GM21723 (cell line): ENCODE measurements around the gene NELL2.

ENCODE experiments used
- ATAC-seq: cut with Tn5 transposase; IDR thresholded peaks from one replicate; pipeline ENCODE4 v1.9.1; 2021; ENCODE audit warnings: mild to moderate bottlenecking, moderate library complexity; ENCODE audit not compliant: unreplicated experiment

The NELL2 gene

DNA sequence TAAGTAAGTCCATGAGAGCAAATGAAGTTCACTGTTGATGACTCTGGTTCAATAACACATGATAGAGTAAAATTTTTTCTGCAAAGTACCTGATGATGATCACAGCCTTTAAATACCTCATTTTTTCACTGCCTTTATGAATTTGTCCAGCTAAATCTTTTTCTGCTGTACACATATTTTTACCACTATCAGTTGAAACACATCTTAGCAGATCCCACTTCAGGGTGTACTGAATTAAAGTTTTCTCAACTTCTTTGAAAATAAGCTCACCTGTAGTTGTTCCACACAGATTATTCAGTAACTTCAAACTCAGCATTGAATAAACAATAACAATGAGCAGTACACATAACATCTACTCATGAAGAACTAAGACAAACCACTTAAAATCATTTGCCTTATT lies 385.9 kb downstream of the NELL2 start:
- ATAC-seq: no peak

DNA sequence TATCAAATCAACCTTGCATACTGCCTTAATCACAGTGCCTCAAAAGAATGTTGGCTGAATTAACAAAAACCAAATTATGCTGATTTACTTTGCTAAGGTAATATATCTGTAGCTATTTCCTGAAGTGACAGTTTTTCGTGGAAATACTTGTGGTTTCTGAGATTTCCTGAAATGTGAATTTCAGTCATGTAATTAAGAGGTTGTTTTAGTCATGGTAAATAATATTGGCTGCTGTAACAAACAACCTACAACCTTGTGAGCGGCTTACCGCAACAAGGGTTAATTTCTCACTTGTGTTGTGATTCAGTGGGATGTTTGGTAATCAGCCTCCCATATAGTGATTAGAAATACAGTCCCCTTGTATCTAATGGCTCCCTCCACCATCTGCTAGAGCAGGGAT lies 387.9 kb downstream of the NELL2 start:
- ATAC-seq: no peak

DNA sequence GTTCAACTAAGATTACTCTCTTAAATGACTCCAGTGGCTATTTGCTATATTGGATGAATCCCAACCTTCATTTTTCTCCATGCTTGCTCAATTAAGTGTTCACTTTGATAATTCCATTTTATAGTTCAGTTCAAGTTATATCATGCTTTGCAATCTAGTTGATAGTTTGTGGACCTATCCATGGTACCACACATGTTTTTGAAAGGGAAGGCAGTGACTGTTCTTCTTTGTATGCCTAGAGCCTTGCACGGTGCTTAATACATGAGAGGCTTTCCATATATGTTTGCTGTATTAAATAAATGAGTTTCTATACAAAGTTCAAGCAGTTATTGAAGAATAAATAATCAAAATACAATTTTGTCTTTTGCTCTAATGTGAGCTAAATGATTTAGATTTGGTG lies 391.3 kb downstream of the NELL2 start:
- ATAC-seq: no peak

GRCh38 chr12:44477331-44477980 lies 398.7 kb downstream of the NELL2 start:
- no peak for ATAC-seq

- no peak for ATAC-seq
These were observed 399.4 kb downstream of the NELL2 start for GRCh38 chr12:44476683-44477082.

DNA sequence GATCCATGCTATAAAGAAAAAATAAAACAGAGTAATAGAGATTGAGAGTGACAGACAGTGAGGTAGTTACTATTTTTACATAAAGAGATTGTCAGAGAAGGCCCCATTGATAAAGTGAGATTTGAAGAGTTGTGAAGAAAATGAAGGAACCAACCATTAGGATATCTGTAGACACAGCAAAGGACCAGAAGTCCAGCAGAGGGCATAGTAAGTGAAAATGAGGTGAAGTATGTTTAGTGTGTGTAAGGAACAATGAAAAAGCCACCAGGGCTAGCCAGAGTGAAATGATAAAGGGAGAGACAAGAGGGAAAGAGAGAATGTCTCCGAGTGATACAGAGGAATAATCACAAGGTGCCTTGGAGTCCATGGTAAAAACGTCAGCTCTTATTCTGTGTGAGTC lies 411.0 kb downstream of the NELL2 start:
- ATAC-seq: no peak

DNA sequence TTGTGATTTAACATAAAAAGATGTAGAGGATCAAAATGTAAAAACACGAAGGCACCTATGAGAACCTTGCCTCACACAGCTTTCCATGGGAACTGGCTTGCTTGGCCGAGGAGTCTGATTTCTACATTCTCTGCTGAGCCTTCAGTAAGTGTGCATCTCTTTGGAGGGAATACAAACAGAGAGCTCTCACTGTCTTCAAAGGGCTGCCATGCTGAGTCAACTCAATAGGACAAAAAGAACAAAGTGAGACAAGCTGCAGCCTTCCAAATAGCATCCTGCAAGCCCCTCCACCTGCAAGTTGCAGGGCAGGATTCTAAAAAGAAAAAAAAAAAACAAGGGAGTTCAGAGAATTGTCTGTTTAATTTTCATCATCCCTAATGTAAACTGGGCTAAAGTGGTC lies 411.9 kb downstream of the NELL2 start:
- ATAC-seq: no peak

GRCh38 chr12:44462729-44463128 lies 413.4 kb downstream of the NELL2 start:
- no peak for ATAC-seq

DNA sequence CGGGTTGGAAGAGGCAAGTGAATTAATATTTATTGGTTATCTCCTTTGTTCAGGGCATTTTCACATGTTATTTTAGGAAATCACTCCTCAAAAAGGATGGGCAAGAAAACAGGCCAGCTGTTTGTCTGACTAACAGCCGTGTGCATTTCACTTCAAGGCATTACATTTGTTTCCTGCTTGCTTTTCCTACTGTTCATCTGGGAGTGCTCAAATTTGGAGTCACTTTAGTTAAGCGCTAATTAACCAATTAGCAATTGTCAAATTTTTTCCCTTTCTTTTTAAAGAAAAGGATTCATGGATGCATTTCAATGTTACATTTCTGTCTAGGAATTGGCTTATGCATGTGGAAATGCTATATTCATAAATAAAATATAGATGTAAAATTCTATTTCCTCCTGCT lies 415.9 kb downstream of the NELL2 start:
- ATAC-seq: no peak

GRCh38 chr12:44459569-44459968 lies 416.5 kb downstream of the NELL2 start:
- ATAC-seq: no peak
